Measurements from ENCODE around the gene LENG8. TPM values are rescaled to one million over a fixed set of nuclear protein-coding genes. Genes with fewer than 3 reads are reported as not detected.

The LENG8 gene
- total RNA-seq, 2 donors from 2014 or later: 139 to 171 TPM

DNA sequence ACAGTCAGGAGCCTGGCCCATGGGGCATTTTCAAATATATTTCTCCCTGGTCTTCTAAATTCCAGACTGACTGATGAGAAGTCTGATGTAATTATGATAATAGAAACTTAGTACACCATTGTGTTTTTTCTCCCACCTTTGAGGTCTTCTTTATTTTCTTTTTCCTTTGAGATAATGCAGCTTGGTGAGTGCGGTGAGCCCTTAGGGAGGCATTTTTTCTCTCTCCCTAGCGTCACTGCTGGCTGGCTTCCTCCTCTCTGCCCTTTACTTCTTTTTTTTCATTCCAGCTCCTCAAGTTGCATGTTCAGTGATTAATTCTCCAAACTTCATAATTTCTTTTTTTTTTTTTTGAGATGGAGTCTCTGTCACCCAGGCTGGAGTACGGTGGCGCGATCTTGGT is 36.9 kb downstream of the LENG8 start:
- peaks cover 25% of the 10 kb centered on the region for H3K9me3 Mint-ChIP-seq
- WGBS, 2 experiments (ENCODE audit: insufficient coverage in 1 of 2, insufficient read length in 1 of 2): 62 to 80% methylated on average over 2 to 5 of the region's 5 CpGs

DNA sequence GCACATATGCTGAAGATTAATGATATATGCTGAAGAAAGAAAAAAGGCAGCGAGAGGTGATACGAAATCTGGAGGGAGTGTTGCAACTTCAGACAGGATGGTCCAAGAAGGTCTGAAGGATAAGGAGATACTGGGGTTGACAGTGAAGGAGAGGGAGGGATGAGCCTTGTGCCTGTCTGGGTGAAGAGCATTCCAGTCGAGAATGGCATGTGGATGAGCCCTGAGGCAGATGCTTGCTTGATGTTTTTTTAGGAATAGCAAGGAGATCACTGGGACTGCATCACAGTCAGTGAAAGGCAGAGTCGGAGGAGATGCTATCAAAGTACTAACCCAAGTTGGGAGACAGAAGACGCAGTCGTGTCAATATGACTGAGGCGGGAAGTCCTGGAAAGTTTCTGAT is 40.3 kb downstream of the LENG8 start:
- no peak overlapping the region for H3K4me3 Mint-ChIP-seq
- 62 to 80% methylated on average over 4 to 7 of the region's 7 CpGs for WGBS, 2 experiments (ENCODE audit: insufficient coverage in 1 of 2, insufficient read length in 1 of 2)
- H3K9ac ChIP-seq (ENCODE audit: extremely low read depth, low read length, poor library complexity, severe bottlenecking): no peak overlapping the region
- peaks cover 3% of the 10 kb centered on the region for H3K27me3 Mint-ChIP-seq (ENCODE audit: insufficient read depth)
- TF ChIP-seq, protein P1, sequence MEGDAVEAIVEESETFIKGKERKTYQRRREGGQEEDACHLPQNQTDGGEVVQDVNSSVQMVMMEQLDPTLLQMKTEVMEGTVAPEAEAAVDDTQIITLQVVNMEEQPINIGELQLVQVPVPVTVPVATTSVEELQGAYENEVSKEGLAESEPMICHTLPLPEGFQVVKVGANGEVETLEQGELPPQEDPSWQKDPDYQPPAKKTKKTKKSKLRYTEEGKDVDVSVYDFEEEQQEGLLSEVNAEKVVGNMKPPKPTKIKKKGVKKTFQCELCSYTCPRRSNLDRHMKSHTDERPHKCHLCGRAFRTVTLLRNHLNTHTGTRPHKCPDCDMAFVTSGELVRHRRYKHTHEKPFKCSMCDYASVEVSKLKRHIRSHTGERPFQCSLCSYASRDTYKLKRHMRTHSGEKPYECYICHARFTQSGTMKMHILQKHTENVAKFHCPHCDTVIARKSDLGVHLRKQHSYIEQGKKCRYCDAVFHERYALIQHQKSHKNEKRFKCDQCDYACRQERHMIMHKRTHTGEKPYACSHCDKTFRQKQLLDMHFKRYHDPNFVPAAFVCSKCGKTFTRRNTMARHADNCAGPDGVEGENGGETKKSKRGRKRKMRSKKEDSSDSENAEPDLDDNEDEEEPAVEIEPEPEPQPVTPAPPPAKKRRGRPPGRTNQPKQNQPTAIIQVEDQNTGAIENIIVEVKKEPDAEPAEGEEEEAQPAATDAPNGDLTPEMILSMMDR (conservative IDR thresholded peaks at IDR 0.05): no peak
- no peak for DNase-seq
- no peaks in the 10 kb centered on the region for H3K36me3 Mint-ChIP-seq (ENCODE audit: low read depth)
- H3K4me1 Mint-ChIP-seq: no peaks in the 10 kb centered on the region
- no peaks in the 10 kb centered on the region for H3K9me3 ChIP-seq (ENCODE audit: control insufficient read depth, low read length)
- no peak overlapping the region for H3K4me3 ChIP-seq (ENCODE audit: low read length)
- H3K4me1 ChIP-seq (ENCODE audit: control insufficient read depth, insufficient read depth, low read length): no peaks in the 10 kb centered on the region
- no peak overlapping the region for H3K27ac Mint-ChIP-seq
- peaks cover 57% of the 10 kb centered on the region for H3K9me3 Mint-ChIP-seq
- H3K27ac ChIP-seq (ENCODE audit: low read depth, low read length): no peak overlapping the region
- no peaks in the 10 kb centered on the region for H3K27me3 ChIP-seq (ENCODE audit: control insufficient read depth, insufficient read depth, low read length, poor library complexity, severe bottlenecking)
- H3K36me3 ChIP-seq (ENCODE audit: control insufficient read depth, insufficient read depth, low read length): no peaks in the 10 kb centered on the region

More for the DNA sequence above, 36.9 kb downstream of the LENG8 start:
- H3K4me3 Mint-ChIP-seq: no peak overlapping the region
- H3K9ac ChIP-seq (ENCODE audit: extremely low read depth, low read length, poor library complexity, severe bottlenecking): no peak overlapping the region
- no peaks in the 10 kb centered on the region for H3K36me3 Mint-ChIP-seq (ENCODE audit: low read depth)
- no peak overlapping the region for H3K27ac ChIP-seq (ENCODE audit: low read depth, low read length)
- no peaks in the 10 kb centered on the region for H3K27me3 ChIP-seq (ENCODE audit: control insufficient read depth, insufficient read depth, low read length, poor library complexity, severe bottlenecking)
- H3K36me3 ChIP-seq (ENCODE audit: control insufficient read depth, insufficient read depth, low read length): no peaks in the 10 kb centered on the region
- no peaks in the 10 kb centered on the region for H3K4me1 Mint-ChIP-seq
- no peak for DNase-seq
- H3K4me3 ChIP-seq (ENCODE audit: low read length): no peak overlapping the region
- H3K27me3 Mint-ChIP-seq (ENCODE audit: insufficient read depth): peaks cover 7% of the 10 kb centered on the region
- no peaks in the 10 kb centered on the region for H3K4me1 ChIP-seq (ENCODE audit: control insufficient read depth, insufficient read depth, low read length)
- no peaks in the 10 kb centered on the region for H3K9me3 ChIP-seq (ENCODE audit: control insufficient read depth, low read length)
- no peak overlapping the region for H3K27ac Mint-ChIP-seq
- TF ChIP-seq, protein P1 (conservative IDR thresholded peaks at IDR 0.05): no peak

DNA sequence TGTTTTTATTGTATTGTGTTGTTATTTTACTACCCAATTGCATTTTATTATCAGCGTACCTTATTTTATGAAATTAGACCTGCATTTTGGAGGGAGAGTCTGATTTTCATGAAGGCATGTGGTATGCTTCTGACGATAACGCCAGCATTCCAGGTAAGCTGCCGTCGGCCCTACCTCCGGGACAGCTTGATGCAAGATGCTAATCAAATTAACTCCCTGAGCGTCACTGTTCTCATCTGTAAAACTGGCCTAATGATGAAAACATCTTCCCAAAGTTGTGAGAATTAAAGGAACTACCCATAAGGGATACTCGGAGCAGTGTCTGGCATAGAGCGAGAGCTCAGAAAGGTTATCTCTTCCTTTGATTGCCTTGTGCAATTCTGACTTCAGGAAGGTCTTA is 40.8 kb downstream of the LENG8 start:
- Histone ChIP-seq H3K36me3 (ENCODE audit: control insufficient read depth, insufficient read depth, low read length) (no peaks in the 10 kb centered on the region), H3K4me3 (ENCODE audit: low read length) (no peak overlapping the region), H3K4me1 (ENCODE audit: control insufficient read depth, insufficient read depth, low read length) (no peaks in the 10 kb centered on the region), H3K27me3 (ENCODE audit: control insufficient read depth, insufficient read depth, low read length, poor library complexity, severe bottlenecking) (no peaks in the 10 kb centered on the region), H3K27ac (ENCODE audit: low read depth, low read length) (no peak overlapping the region), H3K9ac (ENCODE audit: extremely low read depth, low read length, poor library complexity, severe bottlenecking) (no peak overlapping the region), H3K9me3 (ENCODE audit: control insufficient read depth, low read length) (no peaks in the 10 kb centered on the region)
- DNase-seq: no peak
- Mint-ChIP-seq H3K36me3 (ENCODE audit: low read depth) (no peaks in the 10 kb centered on the region), H3K4me3 (no peak overlapping the region), H3K27me3 (ENCODE audit: insufficient read depth) (peaks cover 3% of the 10 kb centered on the region), H3K27ac (no peak overlapping the region), H3K4me1 (no peaks in the 10 kb centered on the region), H3K9me3 (peaks cover 58% of the 10 kb centered on the region)
- TF ChIP-seq, protein P1 (conservative IDR thresholded peaks at IDR 0.05): no peak
- 84 to 93% methylated on average over 8 to 9 of the region's 9 CpGs for WGBS, 2 experiments (ENCODE audit: insufficient coverage in 1 of 2, insufficient read length in 1 of 2)
